NCI-H1930 (cell line): ENCODE data around the gene FAM227A.

ENCODE experiments used
- DNase-seq, 2 experiments: peaks; one replicate each; lab custom pipeline; 2025; lab: John Stamatoyannopoulos, UW

FAM227A gene

DNA sequence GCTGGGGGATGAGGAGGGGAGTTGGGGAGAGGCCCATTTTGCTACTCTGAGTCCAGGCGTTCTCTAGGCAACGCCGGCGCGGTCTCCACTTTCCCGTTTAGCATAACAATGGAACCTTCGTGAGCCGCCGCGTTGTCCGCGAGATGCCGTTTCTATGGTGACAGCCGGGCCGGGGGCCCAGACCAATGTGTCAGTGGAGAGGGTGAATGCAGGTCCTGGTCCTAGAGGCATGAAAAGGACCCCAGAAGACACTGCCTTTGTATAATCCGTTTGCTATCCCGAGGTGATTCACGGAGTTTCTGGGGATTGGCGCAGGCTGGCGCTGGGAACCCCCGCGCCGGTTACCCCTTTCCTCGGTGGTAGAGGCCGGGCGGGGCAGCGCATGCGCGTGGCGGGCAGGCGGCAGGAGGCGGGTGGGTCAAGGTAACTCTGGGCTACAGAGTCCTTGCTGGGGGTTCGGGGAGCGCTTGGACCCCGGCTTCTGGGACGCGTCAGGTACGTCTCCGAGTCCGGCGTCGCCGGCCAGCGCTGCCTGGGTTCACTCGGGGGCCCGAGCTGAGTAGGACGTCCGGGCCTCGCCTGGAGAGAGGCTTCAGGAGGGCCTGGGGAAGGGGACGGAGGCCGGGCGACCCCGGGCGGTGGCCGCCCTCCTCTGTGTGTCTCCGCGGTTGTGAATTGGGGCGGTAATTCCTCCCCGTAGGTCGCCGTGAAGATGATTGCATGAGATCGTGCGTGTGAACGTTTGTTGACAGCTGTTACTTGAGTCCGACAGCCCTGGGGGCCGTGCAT, at the start of gene FAM227A, which contains the start of gene CBY1:
Gene FAM227A, minus strand, starts transcription at position 137 of the 789 bp plus-strand sequence. CDS start 6,224 bp downstream, outside the sequence.
Gene CBY1, plus strand, starts transcription at position 383 of the 789 bp plus-strand sequence. CDS start 11,417 bp downstream, outside the sequence.
- DNase-seq: peak; percentile 91 to 94

DNA sequence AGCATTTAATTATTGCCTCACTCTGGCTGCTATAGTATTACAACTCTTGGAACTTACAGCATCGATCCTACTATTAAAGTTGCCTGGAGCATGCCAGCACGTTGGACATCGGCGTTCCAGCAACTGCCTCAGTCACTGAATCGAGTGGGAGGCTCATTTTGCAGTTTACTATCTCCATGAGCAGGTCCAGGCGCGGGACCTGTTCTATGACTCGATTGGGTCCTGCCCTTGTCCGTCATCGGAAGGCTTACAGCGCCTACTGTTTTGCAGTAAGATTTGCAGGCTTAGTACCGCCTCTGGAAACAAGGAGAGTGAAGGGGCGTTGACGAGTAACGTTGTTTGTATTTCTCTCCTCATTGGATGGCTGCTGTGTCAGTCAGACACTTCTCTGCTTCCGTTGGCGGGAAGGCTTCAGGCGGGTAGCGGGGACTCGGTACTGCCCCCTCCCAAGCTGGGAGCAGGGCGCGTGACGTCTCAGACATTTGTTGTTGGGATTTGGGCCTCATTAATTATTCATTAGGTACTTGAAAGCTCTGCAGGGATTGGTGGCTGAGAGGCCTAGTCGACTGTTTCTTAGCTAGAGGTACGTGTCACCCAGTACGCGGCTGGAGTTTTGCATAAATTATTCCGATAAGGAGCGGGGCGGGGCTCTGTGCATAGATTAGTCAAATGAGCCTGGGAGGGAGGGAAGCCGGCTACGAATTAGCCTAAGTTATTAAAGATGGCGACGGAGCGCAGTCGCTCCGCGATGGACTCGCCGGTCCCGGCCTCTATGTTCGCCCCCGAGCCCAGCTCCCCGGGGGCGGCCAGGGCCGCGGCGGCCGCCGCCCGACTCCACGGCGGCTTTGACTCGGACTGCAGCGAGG, 49.3 kb upstream of the FAM227A start, which contains the start of gene GTPBP1:
Gene GTPBP1, plus strand, starts transcription at position 710 of the 866 bp plus-strand sequence. Its CDS starts 12 bp downstream, at position 722.
- DNase-seq: peak; percentile 100

DNA sequence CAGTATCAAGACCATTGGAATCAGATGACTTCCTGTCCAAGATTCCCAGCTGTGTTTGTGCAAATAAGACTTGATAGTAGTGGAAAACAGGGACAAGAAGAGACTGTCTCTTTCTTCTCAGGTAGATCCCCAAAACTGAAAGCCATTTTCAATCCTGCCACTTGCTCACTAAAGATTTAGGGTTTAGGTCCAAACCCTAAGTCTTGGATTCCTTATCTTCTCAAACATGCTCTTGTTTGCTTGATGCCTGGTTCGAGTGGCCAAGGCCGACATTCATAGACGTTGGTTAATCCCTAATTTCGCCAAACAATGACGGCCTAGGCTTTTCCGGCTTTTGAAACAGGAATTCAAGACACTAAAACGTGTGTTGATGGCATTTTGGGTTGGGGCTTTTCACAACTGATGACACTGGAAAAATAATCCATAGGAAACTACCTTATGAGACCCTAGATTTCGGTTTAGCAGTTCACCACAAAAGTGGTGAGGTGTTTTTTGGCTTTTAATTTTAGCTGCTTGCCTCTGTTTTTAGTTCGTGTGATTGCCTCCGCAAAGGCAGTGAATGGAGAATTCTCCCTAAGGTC, 48.6 kb upstream of the FAM227A start:
- DNase-seq: no peak

DNA sequence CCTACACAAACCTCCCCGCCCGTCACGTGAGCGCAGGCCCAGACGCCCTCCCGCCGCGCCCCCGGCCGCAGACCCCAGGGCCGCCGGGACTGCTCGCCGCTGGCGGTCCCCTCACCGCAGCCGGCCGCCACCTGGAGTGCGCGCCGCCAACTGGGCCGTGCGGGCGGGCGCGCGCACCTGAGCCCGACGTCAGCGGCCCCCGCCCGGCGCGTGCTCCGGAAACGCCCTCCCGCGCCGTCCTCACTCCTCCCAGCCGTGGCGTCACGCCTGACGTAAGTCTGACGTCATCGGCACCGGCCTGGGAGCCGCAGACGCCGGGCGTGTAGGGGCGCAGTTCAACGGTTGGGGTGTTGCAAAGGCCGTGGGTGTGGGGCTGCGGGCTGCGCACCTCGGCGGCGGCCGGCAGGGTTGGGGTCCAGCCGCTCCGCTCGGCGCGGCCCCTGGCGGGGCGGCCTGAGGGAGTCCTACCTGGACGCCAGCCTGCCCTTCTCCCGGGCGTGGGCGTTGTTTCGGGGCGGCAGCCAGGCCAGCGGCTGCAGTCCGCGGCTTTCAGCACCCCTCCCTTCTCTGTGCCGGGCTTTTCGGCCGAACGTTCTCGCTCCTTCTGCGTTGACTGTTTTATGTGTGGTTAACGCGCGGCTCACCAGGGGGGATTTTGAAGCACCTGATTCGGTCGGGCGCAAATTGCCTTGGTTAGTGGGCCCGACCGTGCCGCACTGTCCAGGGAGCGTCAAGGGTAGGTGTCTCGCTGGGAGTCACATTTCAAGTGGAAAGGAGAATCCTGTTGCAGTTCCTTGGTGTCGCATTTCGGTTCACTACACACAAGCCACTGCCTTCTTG, 44.8 kb upstream of the FAM227A start, which contains the start of gene JOSD1:
Gene JOSD1, minus strand, starts transcription at position 155 of the 840 bp plus-strand sequence. CDS start 956 bp downstream, outside the sequence.
- DNase-seq: peak; percentile 92 to 97

DNA sequence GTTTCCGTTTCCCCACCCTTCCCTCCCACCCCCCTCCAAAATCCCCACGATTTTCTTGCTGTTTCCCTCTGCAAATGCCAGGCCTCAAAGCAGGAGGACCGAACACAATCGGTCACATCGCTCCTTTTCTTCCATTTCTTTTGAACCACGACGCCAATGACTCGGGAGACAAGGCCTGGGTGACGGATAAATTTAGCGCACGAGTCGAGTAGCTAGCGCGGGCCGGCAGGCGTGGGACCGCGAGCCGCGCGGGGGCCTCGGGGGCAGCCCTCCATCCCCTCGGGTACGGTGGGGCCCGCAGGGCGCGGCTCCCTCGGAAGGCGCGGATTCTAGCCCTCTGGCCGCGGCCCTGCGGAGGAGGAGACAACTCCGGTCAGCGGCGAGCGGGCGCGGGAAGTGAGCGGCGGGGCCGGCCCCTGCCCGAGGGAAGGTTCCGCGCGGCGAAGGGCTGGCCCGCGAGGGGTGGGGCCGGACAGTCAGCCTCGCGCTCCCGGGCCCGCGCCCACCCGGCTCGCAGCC, 44.1 kb upstream of the FAM227A start:
- DNase-seq: no peak

DNA sequence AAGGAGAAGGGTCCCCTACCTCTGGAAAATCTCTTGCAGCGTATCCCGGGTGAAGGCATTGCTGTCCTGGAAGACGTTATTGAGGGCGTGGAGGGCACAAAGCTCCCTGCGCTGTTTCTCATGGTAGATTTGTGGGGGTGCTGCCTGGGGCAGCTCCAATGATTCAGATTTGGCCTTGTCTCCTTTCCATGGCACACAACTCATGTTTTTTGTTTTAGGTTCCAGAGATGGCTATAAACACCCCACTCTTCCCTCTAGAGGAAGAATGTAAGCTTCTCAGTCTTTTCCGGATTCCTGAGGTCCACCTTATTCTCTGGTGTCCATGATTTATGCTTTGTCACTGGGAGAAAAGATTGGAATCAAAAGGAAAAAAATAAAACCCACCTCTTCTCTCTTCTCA, 43.6 kb upstream of the FAM227A start:
- DNase-seq: no peak

DNA sequence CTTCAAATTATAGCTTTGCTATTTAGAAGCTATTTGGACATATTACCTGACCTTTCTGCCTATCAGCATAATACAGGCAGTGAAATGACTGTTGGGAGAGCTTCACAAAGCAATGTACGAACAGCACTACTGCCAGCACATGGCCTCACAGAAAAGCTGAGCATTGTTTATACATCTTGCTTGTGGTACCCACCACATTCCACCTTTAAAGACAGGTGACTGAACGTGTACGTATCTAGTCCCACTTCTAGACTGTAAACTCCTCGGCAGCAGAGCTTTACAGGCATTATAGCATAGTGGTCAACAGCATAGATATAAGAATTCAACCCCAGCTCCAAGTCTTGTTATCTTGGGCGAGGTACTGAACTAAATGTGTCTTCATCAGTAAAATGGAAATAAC, 43.0 kb upstream of the FAM227A start:
- no peak for DNase-seq

DNA sequence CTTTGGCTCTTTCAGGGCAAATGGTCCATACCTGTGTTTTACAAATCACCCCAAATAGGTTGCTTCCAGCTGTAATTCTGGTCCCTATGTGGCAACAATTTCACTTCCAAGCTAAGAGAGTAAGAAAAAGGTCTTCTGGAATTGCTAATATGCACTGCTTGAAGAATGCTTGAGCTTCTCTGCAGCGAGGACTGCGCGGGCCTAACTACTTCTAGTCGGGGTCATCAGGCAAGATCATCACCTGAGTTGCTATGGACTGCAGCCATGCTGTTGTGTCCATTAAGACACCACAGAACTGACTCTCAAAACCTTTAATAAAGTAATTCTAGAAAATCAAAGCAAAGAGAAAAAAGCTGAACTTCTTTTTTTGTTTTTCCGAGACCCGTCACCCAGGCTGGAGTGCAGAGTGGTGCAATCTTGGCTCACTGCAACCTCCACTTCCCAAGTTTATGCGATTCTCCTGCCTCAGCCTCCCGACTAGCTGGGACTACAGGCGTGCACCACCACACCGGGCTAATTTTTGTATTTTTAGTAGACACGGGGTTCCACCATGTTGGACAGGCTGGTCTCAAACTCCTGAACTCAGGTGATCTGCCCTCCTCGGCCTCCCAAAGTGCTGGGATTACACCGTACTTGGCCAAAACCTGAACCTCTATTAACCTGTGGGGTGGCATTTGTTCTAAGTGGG, 42.4 kb upstream of the FAM227A start:
- DNase-seq: no peak

DNA sequence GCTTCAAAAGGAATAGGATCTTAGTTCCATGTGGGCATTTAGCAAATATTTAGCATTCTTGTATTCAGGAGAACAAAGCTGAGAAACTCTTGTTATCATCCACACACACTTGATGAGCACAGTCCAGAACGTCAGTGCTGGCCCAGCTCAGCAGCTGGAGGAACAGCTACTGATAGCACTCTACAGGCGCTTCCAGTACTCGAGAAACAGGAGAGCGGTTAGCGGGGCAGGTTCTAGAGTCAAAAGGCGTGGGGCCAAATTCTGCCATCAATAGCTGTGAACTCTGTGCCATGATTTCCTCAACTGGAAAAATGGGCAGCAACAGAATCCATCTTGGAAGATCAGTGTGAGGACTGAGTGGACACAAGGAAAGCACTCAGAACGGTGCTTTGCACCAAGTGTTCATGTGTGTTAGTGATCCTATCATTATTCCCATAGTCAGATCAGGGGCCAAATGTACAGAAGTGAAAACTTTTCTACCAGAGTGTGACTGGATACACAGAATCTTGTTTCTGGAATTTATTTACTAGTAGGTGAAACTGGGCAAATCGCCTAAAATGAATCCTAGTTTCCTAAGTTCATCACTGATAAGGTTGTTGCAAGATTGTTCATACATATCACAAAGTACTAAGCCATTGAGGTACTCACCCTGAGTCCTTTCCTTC, 41.4 kb upstream of the FAM227A start:
- no peak for DNase-seq

DNA sequence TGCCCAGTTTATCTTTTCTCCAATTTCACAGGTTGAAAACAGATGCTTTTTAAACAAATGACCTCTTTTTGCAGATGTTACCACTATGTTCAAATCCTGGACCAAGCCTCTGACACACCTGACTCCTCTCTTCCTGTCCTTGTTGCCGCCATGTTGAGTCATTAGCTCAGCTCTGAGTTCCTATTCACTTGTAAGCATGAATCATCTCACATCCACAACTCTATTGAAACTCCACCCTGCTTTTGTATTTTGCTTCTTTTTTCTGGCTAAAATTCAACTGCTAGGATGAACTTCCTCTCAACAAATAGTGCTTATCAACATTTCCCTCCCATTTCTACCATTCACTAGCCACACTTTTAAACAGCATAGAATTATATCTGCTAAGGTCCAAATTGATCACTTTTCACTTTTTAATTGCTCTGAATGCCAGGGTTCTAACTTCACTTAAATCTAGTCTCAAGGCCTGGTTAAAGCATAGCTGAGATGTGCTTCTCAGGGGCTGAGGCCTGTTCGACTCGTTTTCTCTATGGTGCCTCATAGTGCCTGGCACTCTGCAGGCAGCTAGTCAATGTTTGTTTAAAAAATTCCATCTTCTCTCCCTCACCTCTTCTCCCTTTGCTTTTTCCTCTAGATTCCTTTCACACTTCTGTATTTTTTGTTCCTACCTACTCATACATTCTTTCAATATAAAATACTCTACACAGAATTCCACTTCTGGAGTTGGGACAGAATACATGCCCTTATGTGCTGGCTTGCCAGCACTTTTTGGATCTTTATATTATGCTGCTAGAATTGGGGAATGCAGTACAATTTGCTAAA, 40.6 kb upstream of the FAM227A start:
- DNase-seq: no peak

DNA sequence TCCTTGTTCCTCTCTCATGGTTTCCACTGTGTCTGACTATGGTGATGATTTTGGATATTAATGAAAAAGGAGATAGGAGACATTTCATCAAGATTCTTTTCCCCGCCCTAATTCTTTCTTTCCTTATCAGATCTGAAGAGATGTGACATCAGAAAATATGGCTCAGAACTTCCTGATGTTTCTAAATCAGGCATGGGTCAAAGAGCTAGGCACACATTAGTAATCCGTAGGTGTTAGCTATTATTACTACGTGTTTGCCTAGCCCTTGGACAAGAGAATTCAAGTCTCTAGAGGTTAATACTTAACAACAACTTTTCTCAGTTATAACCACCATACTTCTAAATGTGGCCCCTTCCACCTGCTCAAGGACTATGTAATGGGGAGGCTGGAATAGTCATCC, 38.7 kb upstream of the FAM227A start:
- DNase-seq: no peak

DNA sequence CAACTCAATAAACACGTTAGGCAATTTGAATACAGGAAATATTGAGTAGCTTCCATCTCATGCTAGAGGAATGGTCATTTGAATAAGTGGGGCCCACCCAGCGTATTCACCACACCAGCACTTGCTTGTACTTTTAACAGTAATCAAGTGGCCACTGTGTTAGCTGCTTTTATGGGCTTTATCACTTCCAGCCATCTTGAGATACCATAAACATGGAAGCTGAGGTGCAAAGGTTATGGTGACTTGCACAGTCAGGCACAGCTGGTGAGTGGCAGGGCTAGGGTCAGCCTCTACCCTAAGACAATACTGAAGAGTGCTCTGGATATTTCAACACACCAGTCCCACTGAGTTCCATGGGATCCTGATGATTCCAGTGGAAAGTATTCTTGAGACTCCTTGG, 37.9 kb upstream of the FAM227A start:
- DNase-seq: no peak

DNA sequence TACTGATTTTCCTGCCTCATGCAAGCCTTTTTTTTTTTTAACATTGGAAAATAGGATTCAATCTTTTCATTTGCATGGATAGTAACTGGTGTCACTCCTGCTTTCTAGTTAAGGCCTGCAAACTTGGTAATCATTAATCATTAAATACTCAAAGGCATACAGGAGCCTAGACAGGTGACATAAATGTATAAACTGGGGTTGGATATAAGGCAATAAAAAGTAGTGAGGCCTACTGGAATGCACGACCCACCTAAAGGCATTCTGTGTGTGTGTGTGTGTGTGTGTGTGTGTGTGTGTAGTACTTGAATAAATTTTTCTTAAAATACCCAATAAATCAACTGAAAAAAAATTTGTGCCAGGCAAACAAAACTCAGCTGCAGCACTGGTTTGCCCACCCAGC, 33.5 kb upstream of the FAM227A start:
- no peak for DNase-seq

DNA sequence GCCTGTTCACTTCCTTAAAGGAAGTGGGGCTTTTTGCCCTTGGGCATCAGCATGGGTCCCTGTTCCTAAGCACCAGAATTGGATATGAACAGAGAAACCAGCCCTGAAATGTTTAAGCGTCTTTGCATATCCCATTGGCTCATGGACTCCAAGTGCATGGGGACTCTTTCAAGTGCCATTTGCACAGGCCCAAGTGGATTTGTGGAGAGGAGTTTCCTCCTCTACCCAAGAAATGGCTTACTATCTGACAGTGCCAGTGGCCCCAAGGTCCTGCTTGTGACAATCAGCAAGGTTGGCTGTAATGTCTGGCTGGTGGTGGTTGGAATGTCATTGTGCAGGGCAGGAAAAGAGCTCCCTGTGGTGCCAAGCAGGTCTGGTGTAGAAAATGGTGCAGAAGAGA, 29.6 kb upstream of the FAM227A start:
- DNase-seq: no peak

DNA sequence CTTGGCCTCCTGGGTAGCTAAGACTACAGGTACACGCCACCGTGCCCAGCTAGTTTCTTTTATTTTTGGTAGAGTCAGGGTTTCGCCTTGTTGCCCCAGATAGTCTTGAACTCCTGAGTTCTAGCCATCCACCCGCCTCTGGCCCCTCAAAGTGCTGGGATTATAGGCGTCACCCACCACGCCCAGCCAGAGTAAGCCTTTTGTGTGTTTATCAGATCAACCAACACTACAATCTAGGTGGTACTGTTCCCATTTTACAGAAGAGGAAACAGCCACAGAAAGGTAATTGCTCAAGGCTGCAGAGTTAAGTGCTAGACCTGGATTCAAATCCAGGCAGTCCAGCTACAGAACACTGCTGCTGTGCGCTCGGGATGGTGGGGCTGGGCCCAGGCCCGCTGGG, 28.7 kb upstream of the FAM227A start:
- no peak for DNase-seq

DNA sequence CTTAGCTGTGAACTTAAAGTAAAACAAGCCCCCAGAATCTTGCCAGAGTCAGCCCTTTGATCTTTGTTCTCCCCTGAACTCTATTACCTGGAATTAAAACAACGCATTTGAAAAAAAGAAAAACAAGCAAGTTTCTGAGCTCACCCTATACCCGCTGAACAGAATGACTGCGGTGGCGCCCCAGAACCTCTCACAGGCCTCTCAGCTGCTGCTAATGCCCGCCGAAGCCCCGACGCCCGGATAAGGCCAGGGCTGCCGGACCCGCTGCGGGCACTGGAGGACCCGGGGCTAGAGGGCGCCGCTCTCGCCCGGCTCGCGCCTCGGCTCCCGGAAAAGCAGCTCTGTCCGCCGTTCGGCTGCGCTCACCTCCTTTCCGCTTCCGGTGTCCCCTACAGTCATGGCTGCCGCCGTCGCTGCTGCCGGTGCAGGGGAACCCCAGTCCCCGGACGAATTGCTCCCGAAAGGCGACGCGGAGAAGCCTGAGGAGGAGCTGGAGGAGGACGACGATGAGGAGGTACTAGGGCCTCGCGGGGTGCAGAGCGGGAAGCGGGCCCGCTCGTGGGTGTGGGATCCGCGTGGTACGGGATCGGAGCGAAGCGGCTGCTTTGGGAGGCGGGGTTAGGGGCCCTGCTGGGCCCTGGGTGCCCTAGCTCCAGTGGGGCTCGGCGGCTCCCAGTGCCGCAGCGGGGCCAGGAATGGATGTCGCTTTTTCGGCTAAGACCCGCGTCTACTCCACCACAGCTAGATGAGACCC, 25.6 kb upstream of the FAM227A start, which contains the start of gene TOMM22:
Gene TOMM22, plus strand, starts transcription at position 376 of the 754 bp plus-strand sequence. Its CDS starts 22 bp downstream, at position 398.
- peak; percentile 70 to 79 for DNase-seq

DNA sequence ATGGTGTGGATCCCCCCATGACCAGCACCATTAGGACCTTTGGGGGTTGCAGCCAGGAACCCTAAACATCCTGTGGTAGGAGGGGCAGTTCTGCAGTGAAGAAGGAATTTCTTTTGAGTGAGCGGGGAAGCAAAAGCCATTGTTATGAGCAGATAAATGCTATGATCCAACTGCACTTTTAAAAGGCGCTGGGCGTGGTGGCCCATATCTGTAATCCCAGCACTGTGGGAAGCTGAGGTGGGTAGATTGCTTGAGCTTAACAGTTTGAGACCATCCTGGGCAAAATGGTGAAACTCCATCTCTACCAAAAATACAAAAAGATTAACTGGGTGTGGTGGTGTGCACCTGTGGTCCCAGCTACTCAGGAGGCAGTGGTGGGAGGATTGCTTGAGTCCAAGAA, 19.6 kb upstream of the FAM227A start:
- no peak for DNase-seq

DNA sequence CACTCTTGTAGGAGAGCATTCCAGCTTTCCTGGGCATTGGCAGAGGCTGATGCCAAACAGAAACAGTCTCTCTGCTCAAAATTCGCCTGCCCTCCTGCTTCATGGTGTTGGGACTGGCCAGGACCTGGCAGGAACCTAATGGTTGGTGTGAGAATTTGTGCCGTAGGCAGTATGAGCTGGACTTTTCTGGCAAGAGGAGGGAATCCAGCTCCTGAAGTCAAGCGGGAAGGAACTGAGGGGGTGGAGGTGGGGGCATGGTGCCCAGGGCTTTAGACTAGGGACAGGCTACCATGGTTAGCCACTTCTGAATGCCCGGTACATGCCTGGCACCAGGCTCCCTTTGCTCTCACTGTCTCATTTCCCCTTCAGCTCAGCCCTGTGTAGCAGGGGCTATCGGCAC, 18.7 kb upstream of the FAM227A start:
- no peak for DNase-seq
